Measurements from ENCODE around the gene TCF20.

The TCF20 gene

DNA sequence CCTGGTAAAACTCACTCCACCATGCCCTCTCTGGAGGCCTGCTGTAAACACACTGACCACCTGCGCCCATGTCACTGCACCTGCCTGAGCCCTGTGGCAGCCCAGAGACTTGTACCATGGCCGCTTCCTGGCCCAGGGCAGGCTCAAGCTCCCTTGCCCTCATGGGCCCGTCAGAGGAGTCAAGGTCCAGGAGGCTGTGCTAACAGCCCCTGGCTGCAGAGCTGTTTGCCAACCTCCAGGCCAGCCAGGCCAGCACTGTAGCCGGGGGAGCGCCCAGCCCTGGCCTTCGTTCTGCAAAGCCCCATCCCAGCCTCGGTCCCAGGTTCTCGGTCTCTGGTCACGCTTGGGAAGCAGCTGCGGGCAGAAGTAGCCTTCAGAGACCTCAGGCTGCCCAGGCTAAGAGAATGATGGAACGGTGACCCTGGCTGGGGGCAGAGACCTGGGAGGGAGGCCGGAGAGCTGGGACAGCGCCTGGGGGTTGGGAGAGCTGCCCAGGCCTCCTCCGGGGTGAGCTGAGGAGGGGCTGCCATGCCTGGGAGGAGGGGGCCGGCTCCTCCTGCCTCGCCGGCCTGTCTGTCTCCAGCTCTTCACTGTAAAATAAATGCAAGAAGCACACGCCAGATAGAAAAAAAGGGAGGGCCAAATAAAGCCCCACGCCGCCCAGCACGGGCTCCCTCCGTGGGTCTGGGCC is 11.9 kb upstream of the TCF20 start:
- DNase-seq (ENCODE audit: low read depth in 2 of 2, low spot score in 1 of 2): no peak

DNA sequence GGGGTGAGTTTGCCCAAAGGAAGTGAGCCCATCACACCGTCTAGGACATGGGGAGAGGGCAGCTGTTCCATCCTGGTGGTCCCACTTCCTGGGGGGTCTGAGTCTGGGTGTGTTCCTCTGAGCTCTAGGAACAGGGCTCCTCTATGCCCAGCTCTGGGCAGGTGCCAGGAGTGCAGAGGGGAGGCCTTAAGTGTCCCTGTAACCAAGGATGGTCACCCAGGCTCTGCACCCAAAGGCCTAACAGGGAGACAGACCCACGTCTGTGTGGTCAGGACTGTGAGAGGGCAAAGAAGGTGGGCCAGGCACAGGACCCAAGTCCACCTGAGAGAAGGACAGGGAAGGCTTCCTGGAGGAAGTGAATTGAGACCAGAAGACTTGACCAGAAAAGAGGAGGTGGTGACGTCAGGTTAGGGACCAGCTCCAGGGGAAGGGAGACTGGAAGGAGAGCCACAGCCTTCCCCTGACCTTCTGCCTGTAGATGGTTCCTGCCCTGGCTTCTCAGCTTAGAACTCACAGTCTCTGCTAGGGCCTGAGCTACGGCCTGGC is 11.3 kb upstream of the TCF20 start:
- DNase-seq (ENCODE audit: low read depth in 2 of 2, low spot score in 1 of 2): no peak

DNA sequence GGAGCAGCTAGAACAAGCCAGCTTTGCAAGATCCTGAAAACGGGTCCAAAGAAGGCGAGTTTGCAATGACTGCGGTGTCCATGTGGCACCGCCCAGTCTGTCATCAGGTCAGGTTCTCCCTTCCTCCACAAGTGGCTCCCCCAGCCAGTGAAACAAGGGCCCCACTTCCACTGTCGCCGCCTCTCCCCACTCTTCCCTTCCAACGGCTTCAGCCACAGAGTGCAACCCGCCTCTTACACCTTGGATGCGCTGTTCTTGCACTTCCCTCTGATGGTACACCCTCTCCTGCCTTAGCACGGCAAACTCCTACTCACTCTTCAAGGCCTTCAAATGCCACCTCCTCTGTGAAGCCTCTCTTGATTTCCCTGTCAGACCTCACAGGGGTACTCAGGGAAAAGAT is 10.8 kb upstream of the TCF20 start:
- DNase-seq (ENCODE audit: low read depth in 2 of 2, low spot score in 1 of 2): no peak

DNA sequence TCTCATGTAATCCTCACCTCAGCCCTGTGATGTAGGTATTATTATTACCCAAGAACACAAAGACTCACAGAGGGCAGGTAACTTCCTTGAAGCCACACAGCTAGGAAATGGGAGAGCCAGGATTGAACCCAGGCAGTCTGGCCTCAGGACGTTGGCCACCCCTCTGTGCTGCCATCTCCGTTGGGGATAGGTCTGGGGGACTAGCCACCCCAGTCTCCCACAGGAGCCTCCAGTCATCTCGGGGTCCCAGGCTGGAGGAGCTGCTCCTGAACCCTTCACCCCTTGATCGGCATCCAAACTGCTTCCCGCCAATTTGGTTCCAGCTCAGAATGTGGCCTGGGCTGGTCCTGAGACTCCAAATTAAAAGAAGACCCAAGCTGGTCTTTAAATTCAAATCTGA is 10.4 kb upstream of the TCF20 start:
- no peak for DNase-seq (ENCODE audit: low read depth in 2 of 2, low spot score in 1 of 2)

DNA sequence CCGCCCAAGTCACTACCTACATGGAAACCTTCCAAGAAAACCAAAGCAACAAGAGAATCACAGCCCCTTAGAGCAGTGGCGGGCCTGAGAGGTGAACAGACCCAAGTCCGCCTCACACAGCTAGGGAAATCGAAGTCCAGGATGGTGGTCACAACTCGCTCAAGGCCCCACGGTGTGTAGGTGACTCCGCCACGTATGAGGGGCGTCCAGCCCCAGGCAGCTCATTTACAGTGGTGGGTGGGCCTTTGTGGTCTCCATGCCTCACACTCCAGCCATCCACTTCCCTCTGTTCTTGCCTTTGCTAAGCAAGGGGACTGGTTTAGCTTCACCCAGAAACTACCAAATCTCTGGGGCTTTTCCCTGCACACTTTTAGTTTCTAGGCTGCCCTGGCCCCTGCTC is 9.7 kb upstream of the TCF20 start:
- DNase-seq (ENCODE audit: low read depth in 2 of 2, low spot score in 1 of 2): no peak

DNA sequence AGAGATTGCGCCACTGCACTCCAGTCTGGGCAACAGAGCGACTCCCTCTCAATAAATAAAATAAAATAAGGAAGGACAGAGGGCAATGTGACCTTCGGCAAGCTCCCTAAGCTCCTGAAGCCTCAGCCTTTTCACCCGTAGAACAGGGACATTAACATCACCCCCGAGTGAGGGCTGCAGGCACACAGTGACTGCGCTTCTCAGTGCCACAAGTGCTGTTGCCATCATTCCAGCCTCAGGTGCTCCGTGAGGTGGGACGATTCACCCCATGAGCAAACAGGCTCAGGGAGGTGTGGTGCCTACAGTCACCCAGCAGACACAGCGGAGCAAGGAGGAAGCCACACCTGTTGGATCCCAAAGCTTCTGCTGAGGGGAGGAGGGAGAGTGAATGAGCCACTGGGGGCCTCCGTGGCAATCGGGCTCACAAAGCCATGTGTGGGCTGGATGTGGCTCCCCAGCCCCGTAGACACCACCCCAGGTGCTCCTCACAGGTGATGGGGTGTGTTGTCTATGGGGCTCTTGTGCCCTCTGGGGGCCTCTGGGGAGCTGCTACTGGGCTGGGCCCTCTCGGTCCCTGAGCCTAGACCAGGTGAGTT is 9.1 kb upstream of the TCF20 start:
- DNase-seq (ENCODE audit: low read depth in 2 of 2, low spot score in 1 of 2): no peak

DNA sequence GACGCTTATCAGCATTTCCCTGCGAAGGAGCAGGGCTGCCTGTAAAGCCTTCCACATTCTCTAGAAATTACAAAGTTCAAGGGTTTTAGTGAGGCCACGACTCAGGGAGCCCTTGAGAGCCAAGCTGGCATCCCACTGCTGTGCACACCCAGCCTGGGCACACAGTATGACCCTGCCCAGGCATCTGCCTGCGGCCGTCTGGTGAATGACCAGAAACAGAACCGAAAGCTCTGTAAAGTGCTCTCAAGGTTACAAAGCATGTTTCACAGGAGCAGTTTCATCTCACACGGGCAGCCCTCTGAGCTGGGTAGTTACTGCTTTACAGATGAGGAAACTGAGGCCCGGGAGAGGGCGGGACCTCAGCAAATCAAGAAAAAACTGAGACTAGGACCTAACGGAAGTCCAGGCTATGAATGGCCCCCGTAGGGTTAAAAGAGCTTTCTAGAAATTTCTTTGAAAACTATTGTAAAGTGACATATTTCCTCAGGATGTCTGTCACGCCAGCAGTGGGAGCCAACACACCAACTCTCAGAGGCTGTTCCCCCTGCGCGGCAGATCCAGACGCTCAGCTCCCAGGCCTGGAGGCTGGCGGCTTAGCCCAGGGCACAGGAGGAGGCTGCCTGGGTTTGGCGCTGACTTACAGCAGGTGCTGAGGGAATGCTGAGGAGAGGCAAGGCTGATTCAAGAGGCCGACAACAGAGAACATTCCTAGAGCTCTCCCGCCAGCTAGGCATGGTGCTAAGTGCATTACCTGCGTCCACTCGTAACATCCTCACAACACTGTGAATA is 7.7 kb upstream of the TCF20 start:
- no peak for DNase-seq (ENCODE audit: low read depth in 2 of 2, low spot score in 1 of 2)

DNA sequence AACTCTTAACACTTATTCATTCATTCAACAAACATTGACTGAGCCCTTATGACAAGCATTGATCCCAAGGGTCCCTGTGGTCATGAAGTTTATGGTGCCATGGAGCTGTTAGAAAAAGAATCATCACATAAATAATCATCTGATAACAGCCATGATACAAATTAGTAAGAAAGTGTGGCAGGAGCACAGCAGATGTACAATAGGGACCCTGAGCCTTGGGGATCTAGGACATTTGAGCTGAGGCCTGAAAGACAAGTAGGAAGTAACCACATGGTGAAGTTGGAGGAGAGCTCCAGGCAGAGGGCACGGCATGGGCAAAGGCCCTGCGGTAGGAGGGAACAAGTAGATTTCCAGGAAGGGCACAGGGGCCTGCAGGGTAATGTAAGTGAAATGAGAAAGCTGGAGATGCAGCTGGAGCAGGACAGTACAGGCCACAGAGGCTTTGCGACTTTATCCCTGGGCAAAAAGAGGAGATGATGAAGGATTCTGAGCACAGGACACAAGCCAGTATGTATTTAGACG is 6.8 kb upstream of the TCF20 start:
- DNase-seq (ENCODE audit: low read depth in 2 of 2, low spot score in 1 of 2): no peak

DNA sequence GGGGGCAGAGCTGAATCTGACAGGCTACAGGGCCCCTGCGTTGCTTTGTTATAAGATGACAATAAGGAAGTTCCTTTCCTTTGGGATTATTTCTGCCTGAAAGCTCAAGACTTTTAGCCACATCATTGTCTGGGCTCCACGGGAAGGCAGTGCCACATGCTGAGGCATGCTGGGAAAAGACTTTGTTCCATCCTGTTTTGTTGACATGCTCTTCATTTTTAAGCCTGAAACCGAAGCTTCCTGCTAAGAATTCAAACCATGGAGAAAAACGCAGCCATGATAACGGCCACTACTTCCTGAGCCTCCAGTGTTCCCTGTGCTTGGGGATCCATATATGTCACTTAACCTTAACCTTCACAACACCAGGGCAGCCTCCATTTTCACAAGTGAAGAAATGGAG is 5.5 kb upstream of the TCF20 start:
- no peak for DNase-seq (ENCODE audit: low read depth in 2 of 2, low spot score in 1 of 2)

DNA sequence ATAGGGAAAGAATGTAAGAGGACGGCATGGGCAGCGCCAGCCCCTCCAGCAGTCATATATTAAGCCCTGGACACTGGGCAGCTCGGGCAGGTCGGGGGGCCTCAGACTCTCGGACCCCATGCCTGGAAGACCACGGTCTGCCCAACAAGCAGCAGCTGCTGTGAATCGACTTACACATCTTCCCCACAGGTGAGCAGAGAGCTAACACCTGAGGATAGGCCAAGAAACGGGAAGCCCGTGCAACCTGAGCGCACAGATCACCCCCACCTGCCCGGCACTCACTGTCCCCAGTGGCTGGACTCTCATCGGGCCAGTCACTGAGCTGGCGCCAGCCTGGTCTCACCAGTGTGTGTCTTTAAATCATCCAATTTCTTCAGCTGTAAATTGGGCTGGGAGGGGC is 4.7 kb upstream of the TCF20 start:
- DNase-seq (ENCODE audit: low read depth in 2 of 2, low spot score in 1 of 2): no peak

DNA sequence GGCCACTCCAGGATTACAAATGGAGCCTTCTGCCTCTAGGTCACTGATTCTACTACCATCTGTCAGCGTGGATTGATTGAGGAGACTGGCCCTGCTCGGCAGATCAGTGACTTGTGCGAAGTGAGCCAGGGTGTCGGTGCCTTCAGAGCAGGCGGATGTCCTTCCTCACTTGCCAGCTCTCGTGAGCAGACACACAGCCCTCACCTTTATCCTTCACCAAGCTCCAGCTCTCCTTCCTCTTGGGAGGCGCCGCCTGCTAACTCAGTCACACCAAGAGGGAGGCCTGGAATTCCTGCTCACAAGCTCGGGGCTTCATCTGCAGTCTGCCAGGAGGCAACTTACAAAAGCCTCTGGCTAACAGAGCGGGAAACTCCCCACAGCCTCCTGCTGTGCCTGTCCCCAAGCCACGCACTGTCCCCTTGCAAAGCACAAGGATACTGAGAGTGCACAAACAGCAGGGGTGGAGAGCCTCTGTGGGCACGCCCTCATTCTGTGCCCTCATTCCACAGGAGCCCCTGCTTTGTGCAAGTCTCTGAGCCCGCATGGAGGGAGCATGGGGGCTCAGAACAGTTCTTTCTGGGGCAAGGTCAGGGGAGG is 3.5 kb upstream of the TCF20 start:
- DNase-seq (ENCODE audit: low read depth in 2 of 2, low spot score in 1 of 2): no peak

DNA sequence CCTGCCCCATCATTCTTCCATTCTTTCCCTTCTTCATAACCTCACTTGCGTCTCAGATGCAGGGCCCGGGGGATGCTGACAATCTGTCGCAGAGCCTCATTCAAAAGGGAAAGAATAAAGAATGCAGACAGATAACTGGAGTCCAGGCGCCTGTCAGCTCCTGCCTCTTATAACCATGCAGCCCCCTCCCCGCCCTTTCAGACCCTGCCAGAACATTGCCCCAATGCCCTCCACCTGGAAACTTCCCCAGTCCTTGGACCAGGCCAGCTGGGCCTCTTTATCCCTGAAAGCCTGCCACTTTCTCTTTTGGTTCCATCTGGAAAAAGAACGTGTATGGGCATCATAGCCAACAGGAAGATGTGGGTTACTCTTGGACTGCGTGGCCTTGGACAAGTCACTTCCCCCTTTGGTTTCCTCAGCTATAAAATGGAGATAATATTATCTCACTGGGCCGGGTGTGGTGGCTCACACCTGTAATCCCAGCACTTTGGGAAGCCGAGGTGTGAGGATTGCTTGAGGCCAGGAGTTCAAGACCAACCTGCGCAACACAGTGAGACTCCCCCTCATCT is 2.1 kb upstream of the TCF20 start:
- DNase-seq (ENCODE audit: low read depth in 2 of 2, low spot score in 1 of 2): no peak

DNA sequence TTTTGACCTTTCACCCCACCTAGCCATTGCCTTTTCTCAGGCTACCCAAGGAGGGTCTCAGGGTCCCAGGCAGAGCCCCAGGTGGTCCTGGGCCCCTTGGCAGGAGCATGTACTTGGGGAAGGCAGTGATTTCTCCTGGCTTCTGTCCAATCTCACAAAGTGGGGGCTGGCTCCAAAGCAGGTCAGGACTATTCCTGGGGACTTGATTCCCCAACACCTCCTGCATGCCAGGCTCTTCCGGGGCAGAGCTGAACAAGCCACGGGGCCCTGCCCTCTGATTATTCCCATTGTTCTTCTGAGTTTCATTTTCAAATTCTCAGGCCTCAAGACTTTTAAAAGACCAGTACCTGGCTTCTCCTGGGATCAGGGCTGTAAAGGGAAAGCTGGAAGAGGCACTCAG is 1.5 kb upstream of the TCF20 start:
- DNase-seq (ENCODE audit: low read depth in 2 of 2, low spot score in 1 of 2): no peak

DNA sequence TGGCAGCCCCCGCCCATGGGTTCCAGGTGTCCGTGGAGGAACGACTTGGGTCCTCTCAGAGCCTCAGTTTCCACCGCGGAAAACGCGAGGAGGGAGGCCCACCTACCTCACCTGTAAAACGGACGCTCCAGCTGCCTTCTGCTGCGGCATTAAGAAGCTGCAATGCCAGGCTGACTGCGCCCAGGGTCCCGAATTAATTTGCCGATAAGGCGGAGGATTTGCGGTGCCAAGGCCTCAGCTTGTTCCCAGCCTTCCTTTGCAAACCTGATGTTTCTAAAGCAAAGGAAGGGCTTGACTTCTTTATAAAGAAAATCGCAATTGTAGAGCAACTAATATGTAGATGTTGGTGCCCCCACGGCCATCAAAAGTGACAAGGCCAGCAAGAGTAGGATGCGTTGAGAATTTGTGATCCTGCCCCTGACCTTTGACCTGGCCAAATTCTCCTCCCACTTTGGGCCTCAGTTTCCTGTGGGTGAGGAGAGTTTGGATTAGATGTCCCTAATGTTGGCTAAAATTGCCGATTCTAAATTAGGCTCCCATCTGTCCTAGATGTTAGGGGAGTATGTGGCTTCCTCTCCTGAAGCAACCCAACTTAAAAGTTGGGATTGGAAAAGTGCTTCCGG is 849 bp upstream of the TCF20 start:
- no peak for DNase-seq (ENCODE audit: low read depth in 2 of 2, low spot score in 1 of 2)

DNA sequence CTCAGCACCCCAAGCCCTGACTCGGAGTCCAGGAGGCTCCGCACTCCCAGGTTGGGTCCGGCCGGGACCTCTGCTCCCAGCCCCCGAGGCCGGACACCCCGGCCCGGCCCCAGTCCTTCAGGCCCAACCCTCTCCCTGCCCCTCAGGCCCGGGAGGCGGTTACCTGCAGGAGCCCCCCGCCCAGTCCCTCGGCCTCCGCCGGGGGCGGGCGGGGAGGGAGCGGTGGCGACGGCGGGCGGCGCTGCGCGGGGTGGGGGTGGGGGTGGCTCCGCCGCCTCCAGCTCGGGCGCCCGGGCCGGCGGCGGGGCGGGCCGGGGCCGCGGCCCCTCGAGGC is 310 bp downstream of the TCF20 start:
- peak in 1 of 2 donors; percentile 8 for DNase-seq (ENCODE audit: low read depth in 2 of 2, low spot score in 1 of 2)

DNA sequence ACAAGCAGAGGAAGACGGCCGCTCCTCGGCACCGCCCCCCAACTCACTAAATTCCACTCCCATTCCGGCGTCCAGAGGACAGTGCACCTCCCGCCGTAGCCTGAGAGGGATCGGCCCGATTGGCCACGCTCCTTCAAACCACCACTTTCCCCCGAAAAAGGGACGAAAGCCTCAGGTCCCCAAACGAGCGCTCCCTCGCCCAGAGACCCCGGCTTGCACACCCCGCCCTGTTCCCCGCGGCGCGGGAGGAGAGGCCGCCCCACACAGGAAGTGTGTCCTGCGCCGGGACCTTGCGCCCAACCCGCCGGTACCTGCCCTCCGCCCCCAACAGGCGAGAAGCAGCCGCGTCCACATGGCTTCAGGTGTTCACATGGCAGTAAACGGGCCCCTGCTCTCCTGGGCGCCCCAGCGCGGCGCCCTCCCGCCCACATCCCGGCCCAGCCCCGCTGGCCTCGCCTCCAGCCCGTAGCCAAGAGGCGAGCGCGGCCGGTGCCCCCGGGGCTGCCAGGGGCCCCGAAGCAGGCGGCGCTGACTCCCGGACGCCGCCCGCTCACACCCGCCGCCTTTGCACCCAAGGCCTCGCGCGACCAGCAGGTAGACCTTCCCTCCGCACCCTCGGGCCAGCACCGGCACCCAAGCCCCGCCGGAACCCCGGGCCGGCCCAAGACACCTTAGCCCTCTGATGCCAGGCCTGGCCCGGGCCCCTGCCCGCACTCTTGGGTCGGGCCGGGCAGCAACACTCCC is 849 bp downstream of the TCF20 start:
- DNase-seq (ENCODE audit: low read depth in 2 of 2, low spot score in 1 of 2): peak in 1 of 2 donors; percentile 33

DNA sequence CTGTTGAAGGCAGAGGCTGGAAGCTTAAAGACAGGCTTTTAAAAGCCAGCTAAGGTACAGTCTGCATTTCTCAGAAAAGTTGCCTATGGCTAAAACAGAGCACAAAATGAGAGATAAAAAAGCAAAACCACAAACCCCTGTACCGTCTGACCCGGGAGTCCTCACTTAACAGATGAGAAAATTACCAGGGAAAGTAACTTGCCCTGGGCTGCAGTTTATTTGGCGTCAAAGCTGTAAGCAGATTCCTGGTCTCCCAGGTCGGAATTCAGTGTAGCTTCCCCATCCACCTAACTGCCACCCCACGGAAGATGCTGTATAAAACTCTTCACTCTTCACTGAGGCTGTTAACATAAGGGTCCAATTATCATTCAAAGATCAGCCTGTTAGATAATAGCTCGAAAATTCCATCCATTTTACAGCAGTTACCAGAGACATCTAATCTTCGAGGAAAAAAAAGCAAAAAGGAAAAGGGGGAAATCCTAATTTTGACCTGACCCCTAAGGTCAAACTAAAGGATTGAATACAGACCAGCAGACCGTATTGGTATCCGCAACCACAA is 1.5 kb downstream of the TCF20 start:
- DNase-seq (ENCODE audit: low read depth in 2 of 2, low spot score in 1 of 2): no peak

DNA sequence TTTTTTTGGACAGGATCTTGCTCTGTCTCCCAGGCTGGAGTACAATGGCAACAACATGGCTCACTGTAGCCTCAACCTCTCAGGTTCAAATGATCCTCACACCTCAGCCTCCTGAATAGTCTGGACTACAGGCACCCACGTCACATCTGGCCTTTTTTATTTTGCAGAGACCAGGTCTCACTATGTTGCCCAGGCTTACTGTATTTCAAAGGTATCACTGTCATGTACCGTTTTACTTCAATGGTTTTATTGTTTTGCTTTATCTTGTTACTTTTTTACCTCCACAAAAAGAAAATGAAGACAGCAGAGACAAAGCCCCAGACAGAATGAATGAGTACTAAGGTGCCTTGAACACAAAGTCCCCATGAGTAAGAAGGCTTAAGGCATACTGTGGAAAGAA is 5.1 kb downstream of the TCF20 start:
- DNase-seq (ENCODE audit: low read depth in 2 of 2, low spot score in 1 of 2): no peak

DNA sequence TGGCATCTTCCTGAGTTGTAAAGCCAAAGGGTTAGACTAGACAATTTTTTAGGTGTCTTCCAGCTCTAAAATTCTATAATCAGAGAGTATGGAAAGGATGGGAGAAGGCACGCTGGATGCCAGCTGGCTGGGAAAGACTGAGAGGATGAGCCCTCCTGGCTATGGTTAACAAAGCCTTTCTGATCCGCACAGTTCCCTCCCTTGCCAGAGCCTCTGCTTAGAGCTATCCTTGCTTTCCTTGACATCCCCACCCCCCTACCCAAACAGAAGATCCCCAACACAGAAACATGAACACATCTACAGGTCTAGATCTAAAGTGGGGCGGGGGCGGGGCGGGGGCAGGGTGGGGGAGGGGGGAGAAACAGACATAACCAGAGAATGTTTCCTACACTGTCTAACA is 6.5 kb downstream of the TCF20 start:
- no peak for DNase-seq (ENCODE audit: low read depth in 2 of 2, low spot score in 1 of 2)

DNA sequence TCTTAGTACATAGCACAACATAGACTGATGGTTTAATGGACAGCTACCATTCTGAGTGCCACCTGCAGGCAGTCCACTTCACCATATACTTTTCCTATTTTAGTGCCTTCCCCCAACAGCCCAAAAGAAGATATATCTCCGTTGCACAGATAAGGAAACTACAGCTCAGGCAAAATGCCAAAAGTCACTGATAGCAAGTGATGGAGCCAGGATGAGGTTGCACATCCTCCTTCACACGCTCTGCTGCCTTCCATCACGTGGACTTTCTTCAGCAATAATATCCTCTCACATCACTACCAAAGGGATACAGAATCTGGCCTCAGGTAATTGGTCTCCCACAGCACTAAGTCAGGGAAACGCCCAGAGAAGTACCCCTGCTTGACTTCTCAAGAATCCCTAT is 7.5 kb downstream of the TCF20 start:
- no peak for DNase-seq (ENCODE audit: low read depth in 2 of 2, low spot score in 1 of 2)
